ENCODE measurements around the gene TPRN.

TPRN gene

DNA sequence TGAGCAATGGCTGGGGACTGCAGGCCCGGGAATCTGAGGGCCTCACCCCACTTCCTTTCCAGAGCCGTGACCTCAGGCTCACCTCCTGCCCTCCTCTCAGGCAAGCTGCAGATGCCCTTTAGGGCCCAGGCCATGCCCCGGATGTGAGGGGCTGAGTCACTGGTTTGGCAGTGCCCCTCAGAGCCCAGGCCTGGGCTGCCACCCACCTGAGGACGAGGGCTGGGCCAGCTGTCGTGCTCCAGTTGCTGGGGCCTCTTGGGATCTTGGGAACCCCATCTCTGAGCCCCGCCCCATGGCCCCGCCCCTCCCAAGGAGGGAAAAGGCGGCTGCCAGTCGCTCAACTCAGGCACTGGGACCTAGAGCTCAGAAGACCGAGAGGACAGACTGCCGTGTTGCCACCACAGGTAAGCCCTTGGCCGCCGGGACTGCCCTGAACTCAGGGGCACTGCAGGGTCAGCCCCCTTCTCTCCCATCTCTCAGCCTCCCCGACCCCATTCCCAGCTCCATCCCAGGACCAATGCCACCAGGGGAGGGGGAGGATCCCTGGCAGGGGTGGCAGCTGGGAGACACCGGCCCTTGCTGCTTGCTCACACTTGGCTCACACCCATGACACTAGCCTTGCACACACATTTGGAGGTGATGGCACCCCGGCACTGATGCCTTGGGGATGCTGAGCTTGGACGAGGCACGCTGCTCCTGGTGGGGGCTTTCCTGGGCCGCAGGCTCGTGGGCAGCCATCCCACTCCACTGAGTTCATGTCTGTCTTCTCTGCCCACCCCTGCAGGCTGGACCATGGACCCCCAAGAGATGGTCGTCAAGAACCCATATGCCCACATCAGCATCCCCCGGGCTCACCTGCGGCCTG lies 24.5 kb upstream of the TPRN start, which contains the start of gene CYSRT1:
Gene CYSRT1, plus strand, starts transcription at position 345 of the 865 bp plus-strand sequence. Its CDS starts 448 bp downstream, at position 793.
- Histone ChIP-seq H2AK5ac (ENCODE audit: low read length) (peak within 1 kb of the TSS; percentile 8), H3K4ac (ENCODE audit: low read depth, low read length) (peak within 1 kb of the TSS; percentile 90), H3K23ac (ENCODE audit: low read length) (no peak within 1 kb of the TSS), H3K36me3 (ENCODE audit: control insufficient read depth in 1 of 2, insufficient read depth in 2 of 2, low read length in 2 of 2) (no peaks in the 10 kb centered on the region), H3K4me3 (ENCODE audit: low read depth, low read length) (peak within 1 kb of the TSS; percentile 79), H3K79me2 (ENCODE audit: control insufficient read depth, insufficient read depth, low read length, poor library complexity) (peaks cover 2% of the 10 kb centered on the region), H3K4me1 (ENCODE audit: control insufficient read depth in 1 of 2, insufficient read depth in 2 of 2, low read length in 2 of 2) (peaks cover 20 to 30% of the 10 kb centered on the region in 2 experiments), H4K8ac (ENCODE audit: low read depth, low read length) (peak within 1 kb of the TSS; percentile 91), H3K79me1 (ENCODE audit: low read length) (peaks cover 8% of the 10 kb centered on the region), H3K14ac (ENCODE audit: low read length) (no peak within 1 kb of the TSS), H2BK5ac (ENCODE audit: low read depth, low read length, poor library complexity) (no peak within 1 kb of the TSS), H3K9ac (ENCODE audit: low read length) (no peak within 1 kb of the TSS), H3K4me2 (ENCODE audit: low read length) (peak within 1 kb of the TSS; percentile 94), H2BK12ac (ENCODE audit: low read length) (no peak within 1 kb of the TSS), H3K9me3 (ENCODE audit: insufficient read depth, low read depth, low read length) (peaks cover 3% of the 10 kb centered on the region), H2AFZ (ENCODE audit: insufficient read depth, low read length, poor library complexity) (no peak within 1 kb of the TSS), H3K27me3 (ENCODE audit: insufficient read depth, low read length) (no peaks in the 10 kb centered on the region), H2BK120ac (ENCODE audit: insufficient read depth, low read length, poor library complexity) (no peak within 1 kb of the TSS), H3K18ac (ENCODE audit: low read length) (no peak within 1 kb of the TSS), H4K91ac (ENCODE audit: low read depth, low read length) (no peak within 1 kb of the TSS), H3K27ac (ENCODE audit: low read depth, low read length) (no peak within 1 kb of the TSS), H4K12ac (ENCODE audit: low read depth, low read length) (peak within 1 kb of the TSS; percentile 65)
- DNase-seq, result no peak
- WGBS (ENCODE audit: extremely low coverage, insufficient coverage, insufficient read length), result no CpG with 5 or more reads among the region's 23 CpGs

DNA sequence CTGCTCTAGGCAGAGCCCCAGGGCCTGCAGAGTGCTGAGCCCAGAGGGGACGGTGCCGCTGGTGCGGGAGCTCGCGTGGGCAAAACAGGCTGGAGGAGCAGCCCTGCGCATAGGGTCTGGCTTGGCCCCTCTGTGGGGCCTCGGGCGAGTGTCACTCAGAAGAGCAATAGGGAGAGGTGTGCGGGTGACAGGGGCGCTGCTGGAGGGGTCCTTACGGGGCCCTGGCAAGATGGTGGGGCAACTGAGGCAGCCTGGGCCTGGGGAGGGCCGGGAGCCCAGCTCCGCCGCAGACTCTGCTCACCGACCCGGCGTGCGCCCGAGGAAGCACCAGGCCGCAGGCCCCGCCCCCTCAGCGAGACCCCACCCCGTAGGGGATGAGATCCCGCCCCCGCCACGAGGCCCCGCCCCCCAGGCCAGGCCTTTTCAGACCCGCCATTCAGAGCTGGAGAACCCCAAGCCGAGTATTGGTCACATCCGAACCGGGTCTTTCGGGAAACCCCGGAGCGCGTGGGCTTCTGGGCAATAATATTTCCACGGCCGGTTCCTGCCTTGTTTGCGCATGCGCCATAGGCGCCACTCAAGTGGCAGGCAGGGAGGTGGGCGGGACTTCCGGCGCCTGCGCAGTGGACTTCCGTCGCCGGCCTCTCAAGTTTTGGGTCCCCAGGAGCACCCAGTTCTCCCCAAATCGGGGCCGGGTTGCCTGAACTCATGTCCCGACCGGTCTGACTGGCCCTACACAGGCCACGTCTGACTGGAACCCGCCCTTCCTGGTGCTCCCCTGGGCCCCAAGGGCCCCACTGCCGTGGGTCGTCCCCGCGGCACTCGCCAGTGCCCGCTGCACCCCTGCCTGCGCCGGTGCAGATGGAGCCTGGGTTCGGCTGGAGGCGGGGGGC lies 22.8 kb upstream of the TPRN start:
- H2AK5ac ChIP-seq (ENCODE audit: low read length), result peak overlapping the region; percentile 8
- no peaks in the 10 kb centered on the region for H3K27me3 ChIP-seq (ENCODE audit: insufficient read depth, low read length)
- H2BK120ac ChIP-seq (ENCODE audit: insufficient read depth, low read length, poor library complexity), result peak overlapping the region; percentile 39
- no peak overlapping the region for H3K23ac ChIP-seq (ENCODE audit: low read length)
- H3K9me3 ChIP-seq (ENCODE audit: insufficient read depth, low read depth, low read length), result peaks cover 2% of the 10 kb centered on the region
- WGBS (ENCODE audit: extremely low coverage, insufficient coverage, insufficient read length), result no CpG with 5 or more reads among the region's 63 CpGs
- peak; percentile 98 for DNase-seq
- H4K91ac ChIP-seq (ENCODE audit: low read depth, low read length), result peak overlapping the region; percentile 93
- H3K4ac ChIP-seq (ENCODE audit: low read depth, low read length), result peak overlapping the region; percentile 90
- H3K14ac ChIP-seq (ENCODE audit: low read length), result peak overlapping the region; percentile 62
- H2AFZ ChIP-seq (ENCODE audit: insufficient read depth, low read length, poor library complexity), result peak overlapping the region; percentile 76
- peaks cover 22 to 30% of the 10 kb centered on the region in 2 experiments for H3K4me1 ChIP-seq (ENCODE audit: control insufficient read depth in 1 of 2, insufficient read depth in 2 of 2, low read length in 2 of 2)
- peak overlapping the region; percentile 65 for H4K12ac ChIP-seq (ENCODE audit: low read depth, low read length)
- H3K18ac ChIP-seq (ENCODE audit: low read length), result peak overlapping the region; percentile 94
- H3K79me1 ChIP-seq (ENCODE audit: low read length), result peaks cover 8% of the 10 kb centered on the region
- peak overlapping the region; percentile 18 for H2BK5ac ChIP-seq (ENCODE audit: low read depth, low read length, poor library complexity)
- peak overlapping the region; percentile 24 for H3K27ac ChIP-seq (ENCODE audit: low read depth, low read length)
- H3K4me2 ChIP-seq (ENCODE audit: low read length), result peak overlapping the region; percentile 94
- H2BK12ac ChIP-seq (ENCODE audit: low read length), result no peak overlapping the region
- peak overlapping the region; percentile 96 for H3K9ac ChIP-seq (ENCODE audit: low read length)
- peak overlapping the region; percentile 79 for H3K4me3 ChIP-seq (ENCODE audit: low read depth, low read length)
- peak overlapping the region; percentile 91 for H4K8ac ChIP-seq (ENCODE audit: low read depth, low read length)
- peaks cover 2% of the 10 kb centered on the region for H3K79me2 ChIP-seq (ENCODE audit: control insufficient read depth, insufficient read depth, low read length, poor library complexity)
- peaks cover 0 to 3% of the 10 kb centered on the region in 2 experiments for H3K36me3 ChIP-seq (ENCODE audit: control insufficient read depth in 1 of 2, insufficient read depth in 2 of 2, low read length in 2 of 2)

DNA sequence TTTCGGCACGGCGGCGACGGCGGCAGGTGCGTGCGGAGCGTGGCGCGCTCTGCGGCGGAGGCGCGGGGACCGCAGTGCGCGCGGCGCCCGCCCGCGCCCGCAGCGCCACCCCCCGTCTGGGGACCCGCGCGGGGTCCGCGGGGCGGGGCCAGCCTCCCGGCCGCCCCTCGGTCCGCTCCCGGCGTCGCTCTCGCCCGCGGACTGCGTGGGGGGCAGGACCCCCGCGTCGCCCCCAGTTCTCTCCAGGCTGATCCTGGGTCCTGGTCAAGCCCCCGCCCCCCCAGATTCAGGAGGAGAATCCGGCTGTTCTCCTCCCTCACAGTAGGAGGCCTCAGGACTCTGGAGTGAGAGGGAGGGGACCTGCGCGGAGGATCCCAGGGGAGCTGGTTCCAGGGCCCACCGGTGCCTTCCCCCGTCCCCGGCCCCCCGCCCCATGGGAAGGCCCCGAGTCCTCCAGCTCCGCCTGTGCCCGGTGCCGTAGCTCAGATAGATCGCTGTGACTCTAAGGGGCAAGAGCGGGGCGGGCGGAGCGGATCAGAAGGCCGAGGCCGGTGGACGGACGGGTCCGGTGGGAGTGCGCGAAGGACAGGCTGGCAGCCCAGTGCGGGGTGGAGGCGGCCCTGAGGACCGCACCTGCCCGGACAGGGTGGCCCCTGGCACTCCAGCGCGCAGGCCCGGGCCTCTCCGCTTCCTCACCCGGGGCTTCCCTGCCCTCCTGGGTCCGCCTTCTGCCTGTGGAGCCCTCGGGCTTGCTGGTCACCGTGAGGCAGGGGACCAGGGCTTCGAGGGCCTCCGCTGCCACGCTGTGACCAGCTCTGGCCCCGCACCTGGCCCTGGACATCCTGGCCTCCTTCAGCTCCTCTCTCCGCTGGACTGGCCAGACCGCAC lies 21.9 kb upstream of the TPRN start, which contains the start of gene RNF208:
Gene RNF208, minus strand, starts transcription at position 51 of the 888 bp plus-strand sequence. CDS start 1,028 bp downstream, outside the sequence.
- peak within 1 kb of the TSS; percentile 14 for H3K14ac ChIP-seq (ENCODE audit: low read length)
- H3K9me3 ChIP-seq (ENCODE audit: insufficient read depth, low read depth, low read length), result peaks cover 2% of the 10 kb centered on the region
- H4K8ac ChIP-seq (ENCODE audit: low read depth, low read length), result peak within 1 kb of the TSS; percentile 33
- H3K27me3 ChIP-seq (ENCODE audit: insufficient read depth, low read length), result no peaks in the 10 kb centered on the region
- peak within 1 kb of the TSS; percentile 63 for H3K4me2 ChIP-seq (ENCODE audit: low read length)
- peak within 1 kb of the TSS; percentile 12 for H3K4ac ChIP-seq (ENCODE audit: low read depth, low read length)
- no peak within 1 kb of the TSS for H2BK5ac ChIP-seq (ENCODE audit: low read depth, low read length, poor library complexity)
- peaks cover 25 to 30% of the 10 kb centered on the region in 2 experiments for H3K4me1 ChIP-seq (ENCODE audit: control insufficient read depth in 1 of 2, insufficient read depth in 2 of 2, low read length in 2 of 2)
- no peak within 1 kb of the TSS for H3K18ac ChIP-seq (ENCODE audit: low read length)
- peak within 1 kb of the TSS; percentile 57 for H4K12ac ChIP-seq (ENCODE audit: low read depth, low read length)
- DNase-seq, result no peak
- no peak within 1 kb of the TSS for H3K23ac ChIP-seq (ENCODE audit: low read length)
- peaks cover 3 to 4% of the 10 kb centered on the region in 2 experiments for H3K36me3 ChIP-seq (ENCODE audit: control insufficient read depth in 1 of 2, insufficient read depth in 2 of 2, low read length in 2 of 2)
- H3K27ac ChIP-seq (ENCODE audit: low read depth, low read length), result peak within 1 kb of the TSS; percentile 24
- H3K79me2 ChIP-seq (ENCODE audit: control insufficient read depth, insufficient read depth, low read length, poor library complexity), result peaks cover 2% of the 10 kb centered on the region
- no CpG with 5 or more reads among the region's 88 CpGs for WGBS (ENCODE audit: extremely low coverage, insufficient coverage, insufficient read length)
- peaks cover 8% of the 10 kb centered on the region for H3K79me1 ChIP-seq (ENCODE audit: low read length)
- peak within 1 kb of the TSS; percentile 15 for H4K91ac ChIP-seq (ENCODE audit: low read depth, low read length)
- H3K4me3 ChIP-seq (ENCODE audit: low read depth, low read length), result peak within 1 kb of the TSS; percentile 62
- no peak within 1 kb of the TSS for H2BK12ac ChIP-seq (ENCODE audit: low read length)
- H2AFZ ChIP-seq (ENCODE audit: insufficient read depth, low read length, poor library complexity), result peak within 1 kb of the TSS; percentile 54
- H3K9ac ChIP-seq (ENCODE audit: low read length), result no peak within 1 kb of the TSS
- H2BK120ac ChIP-seq (ENCODE audit: insufficient read depth, low read length, poor library complexity), result no peak within 1 kb of the TSS
- H2AK5ac ChIP-seq (ENCODE audit: low read length), result peak within 1 kb of the TSS; percentile 34

All from trophoblast cell (in vitro differentiated cells and primary cell).